ENCODE measurements around the gene FAP.

- no peak for TF ChIP-seq POLR2A (IDR thresholded peaks at IDR 0.05; ENCODE audit: low read depth, low read length)
- no peak for TF ChIP-seq POLR2AphosphoS5 (IDR thresholded peaks at IDR 0.05; ENCODE audit: low read depth, low read length)
Measured at GRCh38 chr2:162182395-162182794, 60.9 kb downstream of the FAP start.

Data from GM12892 (cell line).